Measurements from ENCODE around the gene AKIRIN1. TPM values are rescaled to one million over a fixed set of nuclear protein-coding genes. Genes with fewer than 3 reads are reported as not detected.

The AKIRIN1 gene, protein sequence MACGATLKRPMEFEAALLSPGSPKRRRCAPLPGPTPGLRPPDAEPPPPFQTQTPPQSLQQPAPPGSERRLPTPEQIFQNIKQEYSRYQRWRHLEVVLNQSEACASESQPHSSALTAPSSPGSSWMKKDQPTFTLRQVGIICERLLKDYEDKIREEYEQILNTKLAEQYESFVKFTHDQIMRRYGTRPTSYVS
- 10 to 100 TPM; 40.0 to 57.2 (median 45.6) TPM for total RNA-seq
- 10 to 100 TPM; 16.2 to 29.8 (median 21.7) TPM for polyA plus RNA-seq
- long read RNA-seq, donor 1, transcript AKIRIN1-202 (5 exons, 2,741 nt), result major isoform, 20 of 21 reads
- long read RNA-seq, donor 1, partial matches to known transcripts, result 0 of 21 reads
- long read RNA-seq, donor 1, other reads (novel, unspliced or antisense), result 0 of 21 reads
- long read RNA-seq, donor 2, transcript AKIRIN1-202 (5 exons, 2,741 nt), result major isoform, 14 of 14 reads
- long read RNA-seq, donor 2, partial matches to known transcripts, result 0 of 14 reads
- long read RNA-seq, donor 2, other reads (novel, unspliced or antisense), result 0 of 14 reads

DNA sequence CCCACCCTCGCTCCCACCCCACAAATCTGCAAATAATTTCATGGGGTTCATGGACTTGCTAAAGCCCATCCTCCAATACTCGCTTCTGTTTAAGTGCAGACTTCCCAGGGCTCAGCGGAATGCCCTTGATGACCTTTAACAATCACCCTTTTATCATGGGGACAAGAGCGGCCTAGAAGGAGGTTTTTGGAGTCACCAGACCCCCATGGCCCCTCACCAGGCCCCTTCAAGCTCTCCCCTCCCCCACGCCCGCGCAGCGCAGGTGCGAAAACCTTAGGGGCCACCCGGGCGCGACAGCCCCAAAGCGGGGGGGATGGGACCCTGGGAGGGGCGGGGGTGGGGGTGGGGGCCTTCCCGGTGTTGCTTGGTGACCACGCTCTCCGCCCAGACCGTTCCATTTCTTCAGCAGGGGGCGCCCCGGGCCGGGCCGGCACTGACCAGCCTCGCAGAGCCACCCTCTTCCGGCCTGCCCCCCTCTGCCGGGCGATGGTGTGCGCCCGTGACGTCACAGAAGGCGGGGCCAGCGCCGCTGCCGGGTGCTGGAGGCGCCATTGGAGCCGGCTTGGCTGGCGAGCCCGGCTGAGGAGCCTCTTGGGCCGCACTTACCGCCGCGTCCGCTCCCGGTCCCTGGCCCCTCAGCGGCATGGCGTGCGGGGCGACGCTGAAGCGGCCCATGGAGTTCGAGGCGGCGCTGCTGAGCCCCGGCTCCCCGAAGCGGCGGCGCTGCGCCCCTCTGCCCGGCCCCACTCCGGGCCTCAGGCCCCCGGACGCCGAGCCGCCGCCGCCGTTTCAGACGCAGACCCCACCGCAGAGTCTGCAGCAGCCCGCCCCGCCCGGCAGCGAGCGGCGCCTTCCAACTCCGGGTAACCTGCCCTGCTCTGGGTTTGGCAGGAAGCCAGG, at the start of gene AKIRIN1:
TSS of gene AKIRIN1 (plus strand) at position 539 of the 900 bp plus-strand sequence. CDS start at position 644, 105 bp downstream.
- intact Hi-C loops (cut with DNase I; ENCODE audit: low total_unique reads), result loop anchor here (10.0 kb wide), 1 partner anchor 116 kb away; the partner anchor contains the start of gene MYCBP
- TF ChIP-seq POLR2A (IDR thresholded peaks at IDR 0.05) (peak; percentile 86 to 91 (median 90)), POLR2AphosphoS5 (IDR thresholded peaks at IDR 0.05) (peak; percentile 96 to 98 (median 97))
- TF ChIP-seq, protein P1, sequence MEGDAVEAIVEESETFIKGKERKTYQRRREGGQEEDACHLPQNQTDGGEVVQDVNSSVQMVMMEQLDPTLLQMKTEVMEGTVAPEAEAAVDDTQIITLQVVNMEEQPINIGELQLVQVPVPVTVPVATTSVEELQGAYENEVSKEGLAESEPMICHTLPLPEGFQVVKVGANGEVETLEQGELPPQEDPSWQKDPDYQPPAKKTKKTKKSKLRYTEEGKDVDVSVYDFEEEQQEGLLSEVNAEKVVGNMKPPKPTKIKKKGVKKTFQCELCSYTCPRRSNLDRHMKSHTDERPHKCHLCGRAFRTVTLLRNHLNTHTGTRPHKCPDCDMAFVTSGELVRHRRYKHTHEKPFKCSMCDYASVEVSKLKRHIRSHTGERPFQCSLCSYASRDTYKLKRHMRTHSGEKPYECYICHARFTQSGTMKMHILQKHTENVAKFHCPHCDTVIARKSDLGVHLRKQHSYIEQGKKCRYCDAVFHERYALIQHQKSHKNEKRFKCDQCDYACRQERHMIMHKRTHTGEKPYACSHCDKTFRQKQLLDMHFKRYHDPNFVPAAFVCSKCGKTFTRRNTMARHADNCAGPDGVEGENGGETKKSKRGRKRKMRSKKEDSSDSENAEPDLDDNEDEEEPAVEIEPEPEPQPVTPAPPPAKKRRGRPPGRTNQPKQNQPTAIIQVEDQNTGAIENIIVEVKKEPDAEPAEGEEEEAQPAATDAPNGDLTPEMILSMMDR (IDR thresholded peaks at IDR 0.05 in 8 of 11, conservative IDR thresholded peaks at IDR 0.05 in 3 of 11), result peak in 6 of 11 experiments; percentile 27 to 62 (median 42)
- WGBS, 5 donors, result 0 to 1% (median 1%) methylated on average over 50 to 76 of the region's 76 CpGs

DNA sequence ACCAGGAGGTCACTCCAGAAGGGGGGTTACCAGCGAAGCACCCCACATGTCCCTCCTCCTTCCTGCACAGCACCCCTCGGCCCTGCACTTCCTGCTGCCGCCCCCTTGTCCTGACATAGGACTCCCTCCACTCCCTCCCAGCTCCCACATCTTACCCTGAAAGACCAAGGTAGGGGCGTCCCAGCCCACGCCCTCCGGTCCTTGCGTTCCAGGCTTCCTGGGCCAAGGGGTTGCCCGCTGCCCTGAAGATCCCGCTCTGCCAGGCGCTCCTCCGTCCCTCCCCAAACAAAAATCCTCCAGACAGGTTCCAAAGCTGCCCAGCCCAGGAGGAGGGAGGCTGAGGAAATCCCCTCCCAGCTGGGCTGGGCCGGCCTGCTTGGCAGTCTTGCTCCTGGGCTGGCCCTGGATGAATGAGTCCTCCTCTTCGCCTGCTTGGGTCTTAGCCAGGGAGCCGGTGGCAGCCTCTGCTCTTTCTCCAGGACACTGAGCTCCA, 49.5 kb upstream of the AKIRIN1 start, which contains the start of gene RHBDL2:
TSS of gene RHBDL2 (minus strand) at position 304 of the 493 bp plus-strand sequence. CDS start 22,618 bp downstream, outside the sequence.
- H3K4me3 ChIP-seq, result peak within 1 kb of the TSS in 6 of 8 donors; percentile 15 to 65 (median 33)
- H3K27me3 ChIP-seq (replicated peaks in 1 of 7), result no peaks in the 10 kb centered on the region
- 48 to 77% (median 63%) methylated on average over 12 to 14 of the region's 14 CpGs for WGBS, 5 donors
- DNase-seq, result no peak
- H3K36me3 ChIP-seq, result no peaks in the 10 kb centered on the region
- peaks cover 0 to 7% (median 0%) of the 10 kb centered on the region in 6 donors for H3K4me1 ChIP-seq
- intact Hi-C loops (cut with DNase I; ENCODE audit: low total_unique reads), result no loop called here
- H3K9me3 ChIP-seq, result no peaks in the 10 kb centered on the region
- H3K27ac ChIP-seq, result peak within 1 kb of the TSS in 1 of 8 donors; percentile 19
- TF ChIP-seq POLR2AphosphoS5 (IDR thresholded peaks at IDR 0.05), result peak in 2 of 3 donors; percentile 21 to 32
- TF ChIP-seq, protein P1 (IDR thresholded peaks at IDR 0.05 in 8 of 11, conservative IDR thresholded peaks at IDR 0.05 in 3 of 11), result no peak

More for the DNA sequence above, at the start of gene AKIRIN1:
- peak within 1 kb of the TSS; percentile 78 to 98 (median 96) for H3K4me3 ChIP-seq
- H3K27ac ChIP-seq, result peak within 1 kb of the TSS; percentile 92 to 98 (median 94)
- no peaks in the 10 kb centered on the region for H3K9me3 ChIP-seq
- peaks cover 0 to 31% (median 5%) of the 10 kb centered on the region in 6 donors for H3K36me3 ChIP-seq
- H3K27me3 ChIP-seq (replicated peaks in 1 of 7), result no peaks in the 10 kb centered on the region
- DNase-seq, result peak; percentile 100
- H3K4me1 ChIP-seq, result peaks cover 16 to 54% (median 45%) of the 10 kb centered on the region in 6 donors

DNA sequence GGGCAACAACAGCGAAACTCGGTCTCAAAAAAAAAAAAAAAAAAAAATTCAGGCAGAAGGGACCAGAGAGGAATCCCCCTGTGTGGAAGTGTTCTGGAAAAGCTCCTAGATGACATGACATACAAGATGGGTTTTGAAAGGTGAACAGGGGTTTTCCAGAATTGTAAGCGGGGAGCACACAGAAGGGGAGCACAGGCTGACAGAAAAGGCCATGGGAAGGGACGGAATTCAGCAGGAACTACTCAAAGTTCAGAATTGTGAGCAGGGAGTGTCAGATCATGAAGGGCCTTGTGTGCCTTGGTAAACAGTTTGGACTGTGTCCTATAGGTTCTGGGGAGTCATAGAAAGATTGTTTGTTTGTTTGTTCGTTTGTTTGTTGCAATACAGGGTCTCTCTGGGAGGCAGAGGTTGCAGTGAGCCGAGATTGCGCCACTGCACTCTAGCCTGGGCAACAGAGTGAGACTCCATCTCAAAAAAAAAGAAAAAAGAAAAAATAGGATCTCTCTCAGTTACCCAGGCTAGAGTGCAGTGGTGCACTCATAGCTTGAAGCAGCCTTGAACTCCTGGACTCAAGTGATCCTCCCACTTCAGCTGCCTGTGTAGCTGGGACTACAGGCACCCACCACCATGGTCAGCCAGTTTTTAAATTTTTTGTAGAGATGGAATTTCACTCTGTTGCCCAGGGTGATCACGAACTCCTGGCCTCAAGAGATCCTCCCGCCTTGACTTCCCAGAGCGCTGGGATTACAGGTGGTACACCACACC, 48.2 kb upstream of the AKIRIN1 start:
- WGBS, 5 donors, result 93 to 95% (median 94%) methylated on average over 10 of the region's 10 CpGs
- intact Hi-C loops (cut with DNase I; ENCODE audit: low total_unique reads), result no loop called here
- H3K27ac ChIP-seq, result no peak overlapping the region
- no peak for DNase-seq
- H3K4me1 ChIP-seq, result peaks cover 0 to 7% (median 0%) of the 10 kb centered on the region in 6 donors
- TF ChIP-seq, protein P1 (IDR thresholded peaks at IDR 0.05 in 8 of 11, conservative IDR thresholded peaks at IDR 0.05 in 3 of 11), result no peak
- TF ChIP-seq POLR2A (IDR thresholded peaks at IDR 0.05) (no peak), POLR2AphosphoS5 (IDR thresholded peaks at IDR 0.05) (no peak)
- H3K27me3 ChIP-seq (replicated peaks in 1 of 7), result no peaks in the 10 kb centered on the region
- no peaks in the 10 kb centered on the region for H3K36me3 ChIP-seq
- H3K9me3 ChIP-seq, result no peaks in the 10 kb centered on the region
- H3K4me3 ChIP-seq, result no peak overlapping the region

Data from spleen (tissue), 13 donors.